Endothelial cell of umbilical vein (primary cell): ENCODE measurements around the gene SLC16A5. TPM values are rescaled to one million over a fixed set of nuclear protein-coding genes. Genes with fewer than 3 reads are reported as not detected.
"Not testable (repeated sequence)": the region's sequence is repeated elsewhere in the genome, so short reads cannot be mapped to it uniquely, and the experiment has no call there.

Experiments
- BruUV-seq: library from RNA; stranded (reverse); fragments of 400-500 nt; replicated peaks from 2 replicates; lab custom pipeline; 2021; lab: Mats Ljungman, UMichigan
- CTCF ChIA-PET: fragments of 300-600, 350-600 bp; sonication (Branson Sonifier 250); formaldehyde crosslinking; loops from one replicate; lab custom pipeline; 2021; ENCODE audit warnings: antibody characterized with exemption, inconsistent platforms; lab: Charles Lee
- POLR2A ChIA-PET: fragments of 300-600, 350-600 bp; sonication (Branson Sonifier 250); formaldehyde crosslinking; loops from one replicate; lab custom pipeline; 2021; ENCODE audit warnings: antibody characterized with exemption, inconsistent platforms; lab: Charles Lee
- DNase-seq: peaks from one replicate; pipeline ENCODE4 v3.0.0-alpha.2; 2011; ENCODE audit warnings: low read depth, low spot score
- FAIRE-seq: peaks from 2 replicates; lab custom pipeline; 2011; peaks lifted over from hg19 to GRCh38; lab: Jason Lieb, UNC
- H2AFZ ChIP-seq: 2 replicates; pipeline ENCODE4 v1.6.0; 2012; ENCODE audit warnings: low read depth, low read length, control low read depth, inconsistent platforms
- H3K27ac ChIP-seq: 2 replicates; pipeline ENCODE4 v1.5.1; 2011; ENCODE audit warnings: low read depth, mild to moderate bottlenecking, control low read depth, low read length, moderate library complexity; ENCODE audit not compliant: insufficient read depth
- H3K27me3 ChIP-seq, 2 experiments: 2 replicates each; pipeline versions ENCODE4 v1.6.0 to v1.6.1; 2011; ENCODE audit warnings: low read length in 2 of 2, mixed read lengths in 1 of 2; ENCODE audit not compliant: control insufficient read depth in 2 of 2, insufficient read depth in 2 of 2
- H3K36me3 ChIP-seq, 2 experiments: 2 replicates in 1 of 2; 3 replicates in 1 of 2; pipeline ENCODE4 v1.5.1; 2011; ENCODE audit warnings: low read length in 2 of 2, mild to moderate bottlenecking in 1 of 2, moderate library complexity in 1 of 2; ENCODE audit not compliant: control insufficient read depth in 2 of 2, insufficient read depth in 2 of 2; ENCODE audit errors: extremely low read depth in 1 of 2
- H3K4me1 ChIP-seq: 3 replicates; pipeline ENCODE4 v1.5.1; 2011; ENCODE audit warnings: mild to moderate bottlenecking, low read length; ENCODE audit not compliant: control insufficient read depth, insufficient read depth; ENCODE audit errors: extremely low read depth
- H3K4me2 ChIP-seq: 2 replicates; pipeline ENCODE4 v1.6.1; 2011; ENCODE audit warnings: low read length, control low read depth, mixed read lengths; ENCODE audit not compliant: insufficient read depth
- H3K4me3 ChIP-seq, 3 experiments: fragments of 200-600 bp in 1 of 3; sonication (generic), shearing (Covaris generic) in 1 of 3; replicated peaks in 1 of 3; 2 replicates each; pipeline ENCODE4 v1.5.1; 2011 to 2016; ENCODE audit warnings: control low read depth in 3 of 3, low read length in 3 of 3, mild to moderate bottlenecking in 2 of 3, inconsistent platforms in 1 of 3, low read depth in 1 of 3, moderate library complexity in 1 of 3; ENCODE audit not compliant: insufficient read depth in 1 of 3
- H3K79me2 ChIP-seq: 2 replicates; pipeline ENCODE4 v1.6.0; 2012; ENCODE audit warnings: low read length, inconsistent platforms; ENCODE audit not compliant: control insufficient read depth, insufficient read depth
- H3K9ac ChIP-seq: replicated peaks from 2 replicates; pipeline ENCODE3; 2011; ENCODE audit warnings: low read length, control low read depth; ENCODE audit not compliant: insufficient read depth; ENCODE audit errors: extremely low read depth
- H3K9me1 ChIP-seq: replicated peaks from 3 replicates; pipeline ENCODE4 v1.6.0; 2011; ENCODE audit warnings: mild to moderate bottlenecking, low read length; ENCODE audit not compliant: control insufficient read depth, insufficient read depth; ENCODE audit errors: extremely low read depth
- H3K9me3 ChIP-seq: replicated peaks from 2 replicates; pipeline ENCODE4 v1.5.1; 2012; ENCODE audit warnings: low read length, inconsistent platforms; ENCODE audit not compliant: control insufficient read depth, insufficient read depth
- H4K20me1 ChIP-seq: replicated peaks from 2 replicates; pipeline ENCODE3; 2011; ENCODE audit warnings: mild to moderate bottlenecking, low read length; ENCODE audit not compliant: control insufficient read depth, insufficient read depth; ENCODE audit errors: extremely low read depth
- EZH2 ChIP-seq: IDR thresholded peaks from 2 replicates; pipeline ENCODE4 v1.6.1; 2012; ENCODE audit warnings: borderline replicate concordance, low read depth, mild to moderate bottlenecking, moderate library complexity, low read length, inconsistent platforms; ENCODE audit not compliant: severe bottlenecking
- FOS ChIP-seq: IDR thresholded peaks from 2 replicates; pipeline ENCODE4 v1.6.1; 2011; ENCODE audit warnings: mild to moderate bottlenecking, low read length, moderate library complexity, borderline replicate concordance; ENCODE audit not compliant: insufficient read depth
- GATA2 ChIP-seq: IDR thresholded peaks from 2 replicates; pipeline ENCODE4 v1.7.0; 2011; ENCODE audit warnings: low read depth, mild to moderate bottlenecking, moderate library complexity, mixed read lengths, low read length; ENCODE audit not compliant: insufficient read length, insufficient read depth
- JUN ChIP-seq: IDR thresholded peaks from 2 replicates; pipeline ENCODE4 v1.6.1; 2011; ENCODE audit warnings: borderline replicate concordance, low read depth; ENCODE audit not compliant: insufficient read length, insufficient read depth
- MYC ChIP-seq: IDR thresholded peaks from one replicate; pipeline ENCODE4 v1.6.1; 2011; ENCODE audit warnings: mild to moderate bottlenecking, low read depth, low read length
- POLR2A ChIP-seq: IDR thresholded peaks from 2 replicates; pipeline ENCODE4 v1.6.1; 2012; ENCODE audit warnings: low read depth, mild to moderate bottlenecking, control low read depth, low read length
- POLR2AphosphoS5 ChIP-seq: IDR thresholded peaks from 2 replicates; pipeline ENCODE4 v1.6.1; 2012; ENCODE audit warnings: low read depth, mild to moderate bottlenecking, control low read depth, low read length, moderate library complexity; ENCODE audit not compliant: insufficient read depth
- dilution Hi-C: fragments of 300-500 bp; cut with MboI; formaldehyde crosslinking; loops from one replicate; pipeline ENCODE4 v1.15.0; 2019; ENCODE audit warnings: low sequenced_read_pairs; ENCODE audit not compliant: extremely low pct_ligation_motif_present
- intact Hi-C: fragments of 100-400 bp; cut with micrococcal nuclease; formaldehyde crosslinking; loops from one replicate; pipeline ENCODE4 v1.10.0; 2022
- polyA plus RNA-seq, 4 experiments: library from polyadenylated mRNA; depleted of rRNA in 3 of 4; stranded (reverse) in 3 of 4; unstranded in 1 of 4; fragments of >200 nt; gene quantifications; 2 replicates each; pipeline versions ENCODE4 v1.2.1 to v1.2.3, GENCODE V29; 2011 to 2012; ENCODE audit warnings: missing spikeins in 1 of 4
- total RNA-seq: library from RNA; stranded (reverse); gene quantifications from 2 replicates; pipeline ENCODE4 v1.2.3, GENCODE V29; 2021
- TF ChIP-seq, protein P1 (sequence below), 2 donors: IDR thresholded peaks; 1 replicate in 1 of 2; 2 replicates in 1 of 2; pipeline ENCODE4 v1.5.1; 2011; ENCODE audit warnings: low read length in 2 of 2, mild to moderate bottlenecking in 2 of 2, moderate library complexity in 2 of 2, control low read depth in 1 of 2, inconsistent platforms in 1 of 2, low read depth in 1 of 2; ENCODE audit not compliant: insufficient read depth in 1 of 2; ENCODE audit errors: extremely low read depth in 1 of 2
- TF ChIP-seq, protein P2 (sequence below): IDR thresholded peaks from 2 replicates; pipeline ENCODE4 v1.6.1; 2011; ENCODE audit not compliant: insufficient read depth, insufficient read length

Gene SLC16A5
- total and polyA plus RNA-seq, 2 donors (not counting 3 experiments of a cell fraction or from before 2014, with no cell fraction given): 16.4 to 23.3 TPM

DNA sequence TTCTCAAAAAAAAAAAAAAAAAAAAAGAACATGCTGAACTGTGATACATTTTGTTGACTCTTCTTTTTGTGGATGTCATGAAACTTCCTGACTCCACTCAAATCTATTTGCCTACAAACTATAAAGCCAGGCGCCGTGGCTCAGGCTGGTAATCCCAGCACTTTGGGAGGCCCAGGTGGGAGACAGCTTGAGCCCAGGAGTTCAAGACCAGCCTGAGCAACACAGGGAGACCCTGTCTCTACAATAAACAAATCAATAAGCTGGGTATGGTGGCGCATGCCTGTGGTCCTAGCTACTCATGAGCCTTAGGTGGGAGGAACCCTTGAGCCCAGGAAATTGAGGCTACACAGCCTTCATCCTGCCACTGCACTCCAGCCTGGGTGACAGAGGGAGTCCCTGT, 45.2 kb downstream of the SLC16A5 start:
- DNase-seq (no peak), FAIRE-seq (no peak)
- Histone ChIP-seq H3K9ac (no peak overlapping the region), H4K20me1 (no peaks in the 10 kb centered on the region), H3K36me3 (peaks cover 5 to 15% of the 10 kb centered on the region in 2 experiments), H3K9me1 (no peaks in the 10 kb centered on the region), H2AFZ (no peak overlapping the region), H3K4me1 (peaks cover 11% of the 10 kb centered on the region), H3K27ac (no peak overlapping the region), H3K79me2 (peaks cover 2% of the 10 kb centered on the region), H3K4me3 (no peak overlapping the region), H3K4me2 (no peak overlapping the region), H3K27me3 (no peaks in the 10 kb centered on the region), H3K9me3 (no peaks in the 10 kb centered on the region)
- ChIA-PET CTCF (interaction anchor here (1.4 to 8.8 kb wide), 3 partner anchors 9 to 171 kb away, joined by 8 to 138 read pairs (median 10); no protein-coding TSS in a partner anchor), POLR2A (interaction anchor here (0.5 to 0.7 kb wide), 2 partner anchors 12 to 179 kb away, joined by 5 to 6 read pairs; no protein-coding TSS in a partner anchor)
- dilution Hi-C loops: no loop called here
- no TSS peak for BruUV-seq
- TF ChIP-seq EZH2 (no peak), GATA2 (no peak), MYC (no peak), POLR2AphosphoS5 (no peak), FOS (no peak), JUN (no peak), POLR2A (no peak)
- TF ChIP-seq, protein P1, sequence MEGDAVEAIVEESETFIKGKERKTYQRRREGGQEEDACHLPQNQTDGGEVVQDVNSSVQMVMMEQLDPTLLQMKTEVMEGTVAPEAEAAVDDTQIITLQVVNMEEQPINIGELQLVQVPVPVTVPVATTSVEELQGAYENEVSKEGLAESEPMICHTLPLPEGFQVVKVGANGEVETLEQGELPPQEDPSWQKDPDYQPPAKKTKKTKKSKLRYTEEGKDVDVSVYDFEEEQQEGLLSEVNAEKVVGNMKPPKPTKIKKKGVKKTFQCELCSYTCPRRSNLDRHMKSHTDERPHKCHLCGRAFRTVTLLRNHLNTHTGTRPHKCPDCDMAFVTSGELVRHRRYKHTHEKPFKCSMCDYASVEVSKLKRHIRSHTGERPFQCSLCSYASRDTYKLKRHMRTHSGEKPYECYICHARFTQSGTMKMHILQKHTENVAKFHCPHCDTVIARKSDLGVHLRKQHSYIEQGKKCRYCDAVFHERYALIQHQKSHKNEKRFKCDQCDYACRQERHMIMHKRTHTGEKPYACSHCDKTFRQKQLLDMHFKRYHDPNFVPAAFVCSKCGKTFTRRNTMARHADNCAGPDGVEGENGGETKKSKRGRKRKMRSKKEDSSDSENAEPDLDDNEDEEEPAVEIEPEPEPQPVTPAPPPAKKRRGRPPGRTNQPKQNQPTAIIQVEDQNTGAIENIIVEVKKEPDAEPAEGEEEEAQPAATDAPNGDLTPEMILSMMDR (IDR thresholded peaks at IDR 0.05; ENCODE audit: extremely low read depth in 1 of 2, insufficient read depth in 1 of 2, low read depth in 1 of 2, low read length in 2 of 2): no peak
- TF ChIP-seq, protein P2, sequence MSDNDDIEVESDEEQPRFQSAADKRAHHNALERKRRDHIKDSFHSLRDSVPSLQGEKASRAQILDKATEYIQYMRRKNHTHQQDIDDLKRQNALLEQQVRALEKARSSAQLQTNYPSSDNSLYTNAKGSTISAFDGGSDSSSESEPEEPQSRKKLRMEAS: no peak
- intact Hi-C loops: no loop called here

DNA sequence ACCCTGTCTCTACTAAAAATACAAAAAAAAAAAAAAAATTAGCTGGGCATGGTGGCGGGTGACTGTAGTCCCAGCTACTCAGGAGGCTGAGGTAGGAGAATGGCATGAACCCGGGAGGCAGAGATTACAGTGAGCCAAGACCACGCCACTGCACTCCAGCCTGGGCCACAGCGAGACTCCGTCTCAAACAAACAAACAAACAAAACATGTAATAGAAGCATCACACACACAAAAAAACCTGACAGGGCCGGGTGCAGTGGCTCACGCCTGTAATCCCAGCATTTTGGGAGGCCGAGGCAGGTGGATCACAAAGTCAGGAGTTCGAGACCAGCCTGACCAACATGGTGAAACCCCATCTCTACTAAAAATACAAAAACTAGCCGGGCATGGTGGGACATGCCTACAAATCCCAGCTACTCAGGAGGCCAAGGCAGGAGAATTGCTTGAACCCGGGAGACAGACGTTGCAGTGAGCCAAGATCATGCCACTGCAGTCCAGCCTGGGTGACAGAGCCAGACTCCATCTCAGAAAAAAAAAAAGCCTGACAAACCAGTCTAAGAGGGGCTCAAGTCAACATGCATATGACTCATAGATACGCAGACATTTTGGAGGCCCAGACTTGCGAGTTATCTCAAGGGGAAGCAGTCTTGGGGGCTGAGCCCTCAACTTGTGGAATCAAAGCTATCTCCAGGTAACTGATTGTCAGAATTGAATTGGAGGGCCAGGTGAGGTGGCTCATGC, 46.0 kb downstream of the SLC16A5 start:
- H3K9me3 ChIP-seq, H2AFZ ChIP-seq, H3K27me3 ChIP-seq, H3K9ac ChIP-seq, H3K27ac ChIP-seq, H3K79me2 ChIP-seq, H3K4me2 ChIP-seq, H3K9me1 ChIP-seq, H3K4me3 ChIP-seq, dilution Hi-C loops, H4K20me1 ChIP-seq, DNase-seq, intact Hi-C loops, BruUV-seq: not testable (repeated sequence)
- peaks cover 7 to 15% of the 10 kb centered on the region in 2 experiments for H3K36me3 ChIP-seq
- peak; percentile 35 for FAIRE-seq
- ChIA-PET CTCF (interaction anchor here (1.4 to 8.8 kb wide), 3 partner anchors 10 to 20 kb away, joined by 3 to 138 read pairs (median 8); no protein-coding TSS in a partner anchor), POLR2A (interaction anchor here (0.5 kb wide), 1 partner anchor 11 kb away, joined by 6 read pairs; no protein-coding TSS in a partner anchor)
- peaks cover 11% of the 10 kb centered on the region for H3K4me1 ChIP-seq
